IPS-NIHi7 (cell line): Measurements from ENCODE around the gene NDUFS4.
"Not testable (repeated sequence)": the region's sequence is repeated elsewhere in the genome, so short reads cannot be mapped to it uniquely, and the experiment has no call there.

Source experiments
- DNase-seq: peaks from one replicate; pipeline ENCODE4 v3.0.0; 2012; ENCODE audit warnings: mixed read lengths; ENCODE audit errors: extremely low spot score

Gene NDUFS4

GRCh38 chr5:53560506-53561191 lies at the start of gene NDUFS4:
Gene NDUFS4, plus strand, starts transcription at chr5:53560639. Its CDS starts 24 bp downstream, at chr5:53560663.
- peak; percentile 77 for DNase-seq

GRCh38 chr5:53512539-53512938 lies 47.9 kb upstream of the NDUFS4 start:
- DNase-seq = no peak

GRCh38 chr5:53515988-53516387 lies 44.5 kb upstream of the NDUFS4 start:
- no peak for DNase-seq

- no peak for DNase-seq
Observed at GRCh38 chr5:53520813-53521212, 39.6 kb upstream of the NDUFS4 start.

- DNase-seq = no peak
Observed at GRCh38 chr5:53537711-53538110, 22.7 kb upstream of the NDUFS4 start.

GRCh38 chr5:53540739-53541138 lies 19.7 kb upstream of the NDUFS4 start:
- DNase-seq = not testable (repeated sequence)

- no peak for DNase-seq
Observed at GRCh38 chr5:53541859-53542258, 18.6 kb upstream of the NDUFS4 start.

- DNase-seq = no peak
Observed at GRCh38 chr5:53542926-53543325, 17.5 kb upstream of the NDUFS4 start.

GRCh38 chr5:53543401-53543800 lies 17.0 kb upstream of the NDUFS4 start:
- DNase-seq = peak; percentile 16

GRCh38 chr5:53545744-53546143 lies 14.7 kb upstream of the NDUFS4 start:
- peak; percentile 46 for DNase-seq

GRCh38 chr5:53547226-53547625 lies 13.2 kb upstream of the NDUFS4 start:
- no peak for DNase-seq

GRCh38 chr5:53548501-53548900 lies 11.9 kb upstream of the NDUFS4 start:
- not testable (repeated sequence) for DNase-seq

- DNase-seq = no peak
Observed at GRCh38 chr5:53549792-53550191, 10.6 kb upstream of the NDUFS4 start.

GRCh38 chr5:53552561-53552960 lies 7.9 kb upstream of the NDUFS4 start:
- no peak for DNase-seq

- DNase-seq = no peak
Observed at GRCh38 chr5:53554444-53554843, 6.0 kb upstream of the NDUFS4 start.

GRCh38 chr5:53555160-53555559 lies 5.3 kb upstream of the NDUFS4 start:
- DNase-seq = no peak

- no peak for DNase-seq
Observed at GRCh38 chr5:53556001-53556400, 4.4 kb upstream of the NDUFS4 start.

GRCh38 chr5:53557386-53557785 lies 3.1 kb upstream of the NDUFS4 start:
- no peak for DNase-seq

GRCh38 chr5:53558966-53559365 lies 1.5 kb upstream of the NDUFS4 start:
- DNase-seq = no peak

- no peak for DNase-seq
Observed at GRCh38 chr5:53560028-53560427, 411 bp upstream of the NDUFS4 start.

- DNase-seq = no peak
Observed at GRCh38 chr5:53568401-53568800, 8.0 kb downstream of the NDUFS4 start.

GRCh38 chr5:53568871-53569270 lies 8.4 kb downstream of the NDUFS4 start:
- no peak for DNase-seq

GRCh38 chr5:53569453-53569852 lies 9.0 kb downstream of the NDUFS4 start:
- DNase-seq = no peak

- no peak for DNase-seq
Observed at GRCh38 chr5:53571403-53571802, 11.0 kb downstream of the NDUFS4 start.
